Measurements from ENCODE around the gene TRMT61B.

TRMT61B gene
- total RNA-seq, result 22.2 to 23.4 reads per million in 2 experiments

DNA sequence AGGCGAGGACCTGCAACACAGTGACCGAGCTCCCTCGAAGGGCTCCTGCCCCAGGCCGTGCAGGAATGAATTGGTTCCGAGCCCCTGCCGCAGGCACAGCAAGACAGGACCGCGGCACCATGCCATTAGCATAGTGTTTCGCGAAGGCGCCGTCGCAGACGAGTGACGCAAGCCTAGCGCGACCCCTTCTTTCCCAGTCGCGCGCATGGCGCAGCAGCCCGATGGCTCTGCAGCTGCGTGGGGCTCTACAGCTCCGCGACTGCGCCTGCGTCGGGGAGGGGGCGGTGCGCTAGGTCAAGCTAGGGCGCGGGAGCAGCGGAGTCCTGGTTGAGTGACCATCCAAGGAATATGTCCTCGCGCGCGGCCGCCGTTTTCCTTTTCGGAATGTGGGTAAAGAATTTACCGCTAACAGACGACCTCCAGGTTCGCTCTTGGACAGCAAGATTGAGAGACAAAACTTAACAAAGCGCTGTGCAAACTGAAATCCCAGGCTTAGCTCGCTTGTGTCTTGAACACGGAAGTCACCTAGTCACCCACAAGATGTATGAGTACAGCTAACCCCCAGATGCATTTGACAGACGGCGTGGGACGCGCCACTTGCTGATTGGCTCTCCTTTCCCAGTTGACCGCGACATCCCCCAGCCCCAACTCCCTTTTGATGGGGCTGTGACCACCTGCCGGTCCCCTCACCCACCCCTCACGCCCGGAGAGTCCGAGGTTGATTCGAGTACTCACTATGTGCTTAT lies at the start of gene TRMT61B:
Gene TRMT61B, minus strand, starts transcription at position 164 of the 746 bp plus-strand sequence. Its CDS starts 32 bp downstream, at position 132.
- peak; percentile 97 for DNase-seq (ENCODE audit: low read depth)

GRCh38 chr2:28915939-28916338 lies 45.8 kb upstream of the TRMT61B start:
- DNase-seq (ENCODE audit: low read depth), result no peak

- DNase-seq (ENCODE audit: low read depth), result no peak
These were observed 39.7 kb upstream of the TRMT61B start for GRCh38 chr2:28909655-28910353.

DNA sequence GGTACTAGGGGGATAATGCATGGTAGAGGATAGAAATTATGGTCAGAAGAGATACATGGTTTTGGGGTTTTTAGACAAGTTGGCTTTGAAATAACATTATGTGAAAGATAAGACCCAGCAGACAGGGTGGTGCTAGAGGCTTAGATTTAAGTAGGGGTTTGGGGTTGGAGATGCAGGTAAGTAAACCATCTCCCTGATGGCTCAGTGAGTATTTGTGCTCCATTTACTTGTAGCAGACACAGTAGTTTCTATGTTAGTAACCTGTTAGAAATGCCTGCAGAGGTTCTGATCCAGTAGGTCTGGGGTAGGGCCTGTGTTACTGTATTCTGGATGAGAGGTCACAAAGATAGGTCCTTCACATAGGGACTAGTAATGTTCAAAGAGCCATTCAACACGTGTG lies 38.1 kb upstream of the TRMT61B start:
- no peak for DNase-seq (ENCODE audit: low read depth)

GRCh38 chr2:28906821-28907220 lies 36.7 kb upstream of the TRMT61B start:
- no peak for DNase-seq (ENCODE audit: low read depth)

GRCh38 chr2:28906376-28906775 lies 36.3 kb upstream of the TRMT61B start:
- DNase-seq (ENCODE audit: low read depth), result no peak

DNA sequence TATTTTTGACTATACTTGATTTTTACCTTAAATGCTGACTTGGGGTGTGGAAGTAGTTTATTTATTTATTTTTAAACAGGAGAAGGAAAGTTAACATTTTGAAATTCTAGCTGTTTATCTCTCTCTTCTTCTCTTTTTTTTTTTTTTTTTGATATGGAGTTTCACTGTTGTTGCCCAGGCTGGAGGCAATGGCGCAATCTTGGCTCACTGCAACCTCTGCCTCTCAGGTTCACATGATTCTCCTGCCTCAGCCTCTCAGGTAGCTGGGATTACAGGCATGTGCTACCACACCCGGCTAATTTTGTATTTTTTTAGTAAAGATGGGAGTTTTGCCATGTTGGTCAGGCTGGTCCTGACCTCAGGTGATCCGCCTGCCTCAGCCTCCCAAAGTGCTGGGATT lies 35.4 kb upstream of the TRMT61B start:
- no peak for DNase-seq (ENCODE audit: low read depth)

- DNase-seq (ENCODE audit: low read depth), result no peak
These were observed 34.8 kb upstream of the TRMT61B start for GRCh38 chr2:28904802-28905457.

GRCh38 chr2:28904295-28904694 lies 34.2 kb upstream of the TRMT61B start:
- no peak for DNase-seq (ENCODE audit: low read depth)

- DNase-seq (ENCODE audit: low read depth), result no peak
These were observed 32.5 kb upstream of the TRMT61B start for GRCh38 chr2:28902584-28902983.

GRCh38 chr2:28901841-28902240 lies 31.7 kb upstream of the TRMT61B start:
- no peak for DNase-seq (ENCODE audit: low read depth)

DNA sequence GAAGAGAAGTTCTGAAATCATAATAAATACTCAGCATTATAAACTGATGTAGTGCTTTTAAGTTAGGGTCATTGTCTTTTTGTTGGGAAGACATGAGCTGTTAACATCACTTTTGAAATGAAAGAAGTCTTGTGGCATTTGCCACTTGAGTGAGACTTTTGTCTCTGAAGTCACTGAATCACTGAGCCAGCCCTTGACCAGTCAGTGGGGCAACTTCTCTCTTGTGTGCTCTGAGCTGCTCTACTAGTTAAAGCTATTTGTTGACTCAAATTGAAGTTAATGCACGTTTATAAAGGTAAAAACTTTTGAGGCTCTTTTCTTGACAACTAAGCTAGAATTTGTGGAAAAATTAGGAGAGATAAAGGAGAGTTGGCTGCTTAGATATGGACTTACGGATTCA lies 31.1 kb upstream of the TRMT61B start:
- no peak for DNase-seq (ENCODE audit: low read depth)

DNA sequence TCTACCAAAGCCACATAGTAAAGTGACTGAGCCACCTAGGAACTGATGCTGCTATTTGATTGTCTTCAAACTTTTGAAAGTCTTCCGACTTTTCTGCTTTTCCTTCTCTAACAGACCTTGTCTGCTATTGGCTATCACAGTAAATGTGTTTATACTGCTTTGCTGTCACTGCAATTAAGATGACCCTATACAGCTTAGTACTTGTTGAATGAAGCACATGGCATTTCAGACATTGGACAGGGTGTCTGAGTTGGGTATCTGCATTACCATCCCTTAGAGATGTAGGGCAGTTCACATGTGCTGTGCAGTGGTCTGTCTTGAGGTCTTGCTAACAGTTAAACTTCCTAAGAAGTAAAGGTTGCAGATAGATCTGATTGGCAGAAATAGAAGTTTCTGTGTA lies 27.9 kb upstream of the TRMT61B start:
- no peak for DNase-seq (ENCODE audit: low read depth)

- DNase-seq (ENCODE audit: low read depth), result no peak
These were observed 26.8 kb upstream of the TRMT61B start for GRCh38 chr2:28896906-28897305.

GRCh38 chr2:28895189-28895893 lies 25.2 kb upstream of the TRMT61B start:
- DNase-seq (ENCODE audit: low read depth), result no peak

DNA sequence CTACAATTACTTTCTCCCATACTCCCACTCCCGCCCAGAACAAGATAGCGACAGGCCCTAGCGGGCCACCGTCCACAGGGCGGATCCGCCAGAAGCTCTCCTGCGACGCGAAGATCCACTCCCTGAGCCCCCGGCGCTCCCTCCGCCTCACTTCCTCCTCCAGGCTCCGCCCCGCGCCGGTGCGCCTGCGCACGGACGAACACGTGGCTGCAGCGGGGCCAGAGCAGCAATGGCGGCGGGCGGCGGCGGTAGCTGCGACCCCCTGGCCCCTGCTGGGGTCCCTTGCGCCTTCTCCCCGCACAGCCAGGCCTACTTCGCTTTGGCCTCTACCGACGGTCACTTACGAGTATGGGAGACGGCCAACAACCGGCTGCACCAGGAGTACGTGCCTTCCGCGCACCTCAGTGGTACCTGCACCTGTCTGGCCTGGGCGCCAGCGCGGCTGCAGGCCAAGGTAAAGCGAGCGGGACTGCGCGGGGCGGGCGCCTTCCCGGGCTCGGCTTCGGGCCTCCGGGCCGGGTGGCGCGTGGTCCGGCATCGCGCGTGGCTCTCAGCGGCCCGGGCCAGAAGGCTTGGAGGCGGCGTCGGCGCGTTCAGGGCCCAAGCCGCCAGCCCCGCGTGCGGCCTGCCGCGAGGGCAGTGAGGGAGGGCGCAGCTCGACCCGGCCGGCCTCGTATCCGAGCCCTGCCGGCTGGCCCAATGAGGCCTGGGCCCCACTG lies 24.5 kb upstream of the TRMT61B start, which contains the start of gene WDR43:
Gene WDR43, plus strand, starts transcription at position 198 of the 719 bp plus-strand sequence. Its CDS starts 32 bp downstream, at position 230.
- peak; percentile 95 for DNase-seq (ENCODE audit: low read depth)

GRCh38 chr2:28893488-28893887 lies 23.4 kb upstream of the TRMT61B start:
- DNase-seq (ENCODE audit: low read depth), result no peak

DNA sequence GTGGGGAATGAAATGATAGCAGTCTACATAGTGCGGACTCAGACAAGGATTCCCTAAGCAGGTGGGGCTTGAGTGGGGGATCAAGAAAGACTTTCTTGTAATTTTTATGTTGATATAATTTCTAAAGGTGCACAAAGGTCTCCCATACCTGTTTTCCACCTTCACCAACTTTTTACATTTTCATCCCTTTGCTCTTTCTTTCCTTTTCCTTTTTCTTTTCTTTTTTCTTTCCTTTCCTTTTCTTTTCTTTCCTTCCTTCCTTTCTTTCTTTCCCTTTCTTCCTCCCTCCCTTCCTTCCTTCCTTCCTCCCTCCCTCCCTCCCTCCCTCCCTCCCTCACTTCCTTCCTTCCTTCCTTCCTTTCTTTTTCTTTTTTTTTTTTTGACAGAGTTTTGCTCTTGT lies 10.1 kb upstream of the TRMT61B start:
- DNase-seq (ENCODE audit: low read depth), result no peak

DNA sequence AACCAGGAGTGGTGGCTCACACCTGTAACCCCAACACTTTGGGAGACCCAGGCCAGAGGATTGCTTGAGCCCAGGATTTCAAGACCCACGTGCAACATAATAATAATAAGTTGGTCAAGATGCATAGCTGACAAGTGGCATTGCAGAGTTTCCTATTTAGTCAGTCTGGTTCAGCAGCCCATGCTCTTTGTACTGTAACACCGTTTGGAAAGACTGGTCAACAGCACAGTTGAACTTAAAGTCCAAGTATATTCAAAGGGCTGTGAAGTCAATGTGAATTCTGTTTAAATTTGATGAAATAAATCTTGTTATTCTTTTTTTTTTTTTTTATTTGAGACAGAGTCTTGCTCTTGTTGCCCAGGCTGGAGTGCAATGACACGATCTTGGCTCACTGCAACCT lies 1.5 kb upstream of the TRMT61B start:
- no peak for DNase-seq (ENCODE audit: low read depth)

DNA sequence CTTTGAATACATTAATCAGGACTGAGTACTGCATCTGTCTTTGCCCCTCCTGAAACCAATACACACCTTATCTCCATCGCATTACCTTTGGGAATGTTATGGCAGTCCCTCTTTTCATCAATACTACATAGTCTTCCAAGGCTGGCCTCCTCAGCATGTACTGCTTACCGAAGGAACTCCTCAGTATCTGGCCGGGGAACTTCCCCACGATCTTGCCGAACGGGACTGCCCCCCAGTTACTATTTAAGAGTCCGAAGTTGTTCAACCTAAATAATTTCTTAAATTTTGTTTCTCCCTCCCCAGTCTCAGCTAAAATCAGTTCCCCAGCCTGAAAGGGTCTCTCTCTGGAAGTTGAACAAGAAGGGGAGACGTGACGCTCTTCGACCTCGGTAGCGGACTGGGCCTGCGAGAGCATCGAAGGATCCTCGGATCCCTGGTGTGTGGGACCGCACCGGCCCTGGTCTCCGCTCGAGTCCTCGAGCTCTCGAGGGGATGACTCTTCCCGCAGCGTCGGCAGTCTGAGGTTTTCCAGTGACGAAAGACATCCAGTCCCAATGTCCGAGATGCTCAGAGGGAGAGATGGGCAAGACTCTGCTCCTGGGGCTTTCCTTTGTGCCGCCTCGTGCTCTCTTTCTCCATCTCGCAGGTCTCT lies 489 bp downstream of the TRMT61B start:
- no peak for DNase-seq (ENCODE audit: low read depth)

DNA sequence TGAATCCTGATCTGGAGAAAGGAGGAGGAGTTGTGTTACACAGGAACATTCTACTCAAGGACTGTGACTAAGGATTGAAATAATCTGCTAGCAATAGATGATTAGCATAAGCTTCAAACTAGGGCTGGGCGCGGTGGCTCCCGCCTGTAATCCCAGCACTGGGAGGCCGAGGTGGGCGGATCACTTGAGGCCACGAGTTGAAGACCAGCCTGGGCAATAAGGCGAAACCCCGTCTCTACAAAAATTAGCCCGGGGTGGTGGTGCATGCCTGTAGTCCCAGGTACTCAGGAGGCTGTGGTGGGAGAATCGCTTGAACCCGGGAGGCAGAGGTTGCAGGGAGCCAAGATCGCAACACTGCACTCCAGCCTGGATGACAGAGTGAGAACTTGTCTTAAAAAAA lies 1.5 kb downstream of the TRMT61B start:
- DNase-seq (ENCODE audit: low read depth), result no peak

Measured in T follicular helper cell (primary cell).